DOHH2 (cell line): Measurements from ENCODE around the gene FOXF2.

Source experiments
- H3F3A ChIP-seq: fragments of 200-600 bp; sonication (generic), shearing (Covaris generic); 2 replicates; pipeline ENCODE4 v1.6.0; 2016; ENCODE audit warnings: antibody characterized with exemption, mild to moderate bottlenecking; ENCODE audit not compliant: control insufficient read depth, insufficient read depth
- H3K27ac ChIP-seq: fragments of 200-600 bp; sonication (generic); 2 replicates; pipeline ENCODE4 v1.5.1; 2014; ENCODE audit warnings: low read depth, mild to moderate bottlenecking, low read length, moderate library complexity
- H3K27me3 ChIP-seq: fragments of 200-600 bp; sonication (generic); 2 replicates; pipeline ENCODE4 v1.6.1; 2014; ENCODE audit warnings: mild to moderate bottlenecking, low read length, mixed read lengths; ENCODE audit not compliant: control insufficient read depth
- H3K36me3 ChIP-seq: fragments of 200-600 bp; sonication (generic); 2 replicates; pipeline ENCODE4 v1.6.1; 2014; ENCODE audit warnings: mild to moderate bottlenecking, low read length, moderate library complexity, mixed read lengths; ENCODE audit not compliant: control insufficient read depth
- H3K4me1 ChIP-seq: fragments of 200-600 bp; sonication (generic); 2 replicates; pipeline ENCODE4 v1.6.1; 2014; ENCODE audit warnings: mild to moderate bottlenecking, low read length, mixed read lengths; ENCODE audit not compliant: control insufficient read depth
- H3K4me2 ChIP-seq: fragments of 200-600 bp; sonication (generic); 2 replicates; pipeline ENCODE4 v1.6.0; 2014; ENCODE audit warnings: mild to moderate bottlenecking, low read length, moderate library complexity
- H3K4me3 ChIP-seq: fragments of 200-600 bp; sonication (generic); 2 replicates; pipeline ENCODE4 v1.5.1; 2014; ENCODE audit warnings: mild to moderate bottlenecking, low read length, mixed read lengths
- H3K79me2 ChIP-seq: fragments of 200-600 bp; sonication (generic); 2 replicates; pipeline ENCODE4 v1.6.1; 2014; ENCODE audit warnings: mild to moderate bottlenecking, low read length, mixed read lengths; ENCODE audit not compliant: control insufficient read depth
- H3K9me2 ChIP-seq: fragments of 200-600 bp; sonication (generic); replicated peaks from 2 replicates; pipeline ENCODE4 v1.6.1; 2014; ENCODE audit warnings: mild to moderate bottlenecking, low read length, mixed read lengths; ENCODE audit not compliant: control insufficient read depth
- H3K9me3 ChIP-seq: fragments of 200-600 bp; sonication (generic); 2 replicates; pipeline ENCODE4 v1.6.1; 2014; ENCODE audit warnings: antibody characterized with exemption, low read length, mixed read lengths; ENCODE audit not compliant: control insufficient read depth, insufficient read depth
- H4K20me1 ChIP-seq: fragments of 200-600 bp; sonication (generic); 2 replicates; pipeline ENCODE4 v1.6.0; 2014; ENCODE audit warnings: low read depth, mild to moderate bottlenecking, antibody characterized with exemption, low read length, moderate library complexity; ENCODE audit not compliant: control insufficient read depth, insufficient read depth
- CTCF ChIP-seq: fragments of 200-600 bp; sonication (generic); IDR thresholded peaks from one replicate; pipeline ENCODE4 v1.5.1; 2014; ENCODE audit warnings: antibody characterized with exemption, mild to moderate bottlenecking, low read depth, low read length; ENCODE audit not compliant: poor library complexity, severe bottlenecking
- EZH2phosphoT487 ChIP-seq: fragments of 200-600 bp; sonication (generic); IDR thresholded peaks from 2 replicates; pipeline ENCODE4 v1.6.1; 2017; ENCODE audit warnings: borderline replicate concordance, mild to moderate bottlenecking, antibody characterized with exemption, low read length, moderate library complexity, mixed read lengths

FOXF2 gene

GRCh38 chr6:1393641-1394283 is 4.4 kb downstream of the FOXF2 start:
- Histone ChIP-seq H3K4me1 (no peaks in the 10 kb centered on the region), H4K20me1 (no peaks in the 10 kb centered on the region), H3K9me2 (no peaks in the 10 kb centered on the region), H3K27ac (no peak overlapping the region), H3K4me2 (no peak overlapping the region), H3K27me3 (peaks cover 28% of the 10 kb centered on the region), H3F3A (no peaks in the 10 kb centered on the region), H3K79me2 (no peaks in the 10 kb centered on the region), H3K9me3 (no peaks in the 10 kb centered on the region), H3K36me3 (no peaks in the 10 kb centered on the region), H3K4me3 (no peak overlapping the region)
- TF ChIP-seq CTCF, result no peak
- TF ChIP-seq EZH2phosphoT487, result no peak

GRCh38 chr6:1394514-1395463 is 5.4 kb downstream of the FOXF2 start:
- Histone ChIP-seq H3K27ac (no peak overlapping the region), H3K4me3 (no peak overlapping the region), H3K79me2 (no peaks in the 10 kb centered on the region), H3F3A (no peaks in the 10 kb centered on the region), H3K36me3 (no peaks in the 10 kb centered on the region), H4K20me1 (no peaks in the 10 kb centered on the region), H3K9me2 (no peaks in the 10 kb centered on the region), H3K27me3 (peaks cover 28% of the 10 kb centered on the region), H3K4me2 (no peak overlapping the region), H3K4me1 (no peaks in the 10 kb centered on the region), H3K9me3 (no peaks in the 10 kb centered on the region)
- TF ChIP-seq CTCF (no peak), EZH2phosphoT487 (no peak)

- Histone ChIP-seq H3K4me1 (no peaks in the 10 kb centered on the region), H3K27ac (no peak overlapping the region), H3F3A (no peaks in the 10 kb centered on the region), H3K9me3 (no peaks in the 10 kb centered on the region), H3K79me2 (no peaks in the 10 kb centered on the region), H4K20me1 (no peaks in the 10 kb centered on the region), H3K4me2 (no peak overlapping the region), H3K36me3 (no peaks in the 10 kb centered on the region), H3K27me3 (peaks cover 28% of the 10 kb centered on the region), H3K4me3 (no peak overlapping the region), H3K9me2 (no peaks in the 10 kb centered on the region)
- no peak for TF ChIP-seq CTCF
- no peak for TF ChIP-seq EZH2phosphoT487
These were observed 6.1 kb downstream of the FOXF2 start for GRCh38 chr6:1395506-1395905.
